ENCODE measurements around the gene CD70. TPM values are rescaled to one million over a fixed set of nuclear protein-coding genes. Genes with fewer than 3 reads are reported as not detected.

Gene CD70
- total RNA-seq, 4 donors from 2014 or later, result not detected

GRCh38 chr19:6577476-6578125 is 13.3 kb downstream of the CD70 start:
- ATAC-seq (no peak), DNase-seq (no peak)
- intact Hi-C loops (cut with DNase I; ENCODE audit: low total_unique reads), result no loop called here

GRCh38 chr19:6576869-6577475 is 14.0 kb downstream of the CD70 start:
- H3K36me3 ChIP-seq, result no peaks in the 10 kb centered on the region
- H3K4me1 ChIP-seq, result no peaks in the 10 kb centered on the region
- no peak for TF ChIP-seq POLR2A (IDR thresholded peaks at IDR 0.05)
- TF ChIP-seq CTCF (IDR thresholded peaks at IDR 0.05 in 4 of 5, conservative IDR thresholded peaks at IDR 0.05 in 1 of 5), result no peak
- H3K9me3 ChIP-seq, result no peaks in the 10 kb centered on the region
- H3K4me3 ChIP-seq, result no peak overlapping the region
- no peak for DNase-seq
- intact Hi-C loops (cut with DNase I; ENCODE audit: low total_unique reads) (no loop called here), in situ Hi-C loops (cut with MboI; ENCODE audit: low sequenced_read_pairs in 4 of 4) (no loop called here)
- ATAC-seq, result no peak
- peaks cover 2 to 6% (median 2%) of the 10 kb centered on the region in 3 donors for H3K27me3 ChIP-seq
- H3K27ac ChIP-seq, result no peak overlapping the region

More at GRCh38 chr19:6577476-6578125, 13.3 kb downstream of the CD70 start:
- Histone ChIP-seq H3K4me3 (no peak overlapping the region), H3K4me1 (no peaks in the 10 kb centered on the region), H3K27ac (no peak overlapping the region), H3K9me3 (no peaks in the 10 kb centered on the region), H3K36me3 (no peaks in the 10 kb centered on the region), H3K27me3 (peaks cover 0 to 2% (median 2%) of the 10 kb centered on the region in 3 donors)
- in situ Hi-C loops (cut with MboI; ENCODE audit: low sequenced_read_pairs in 4 of 4), result no loop called here
- no peak for TF ChIP-seq POLR2A (IDR thresholded peaks at IDR 0.05)
- no peak for TF ChIP-seq CTCF (IDR thresholded peaks at IDR 0.05 in 4 of 5, conservative IDR thresholded peaks at IDR 0.05 in 1 of 5)

DNA sequence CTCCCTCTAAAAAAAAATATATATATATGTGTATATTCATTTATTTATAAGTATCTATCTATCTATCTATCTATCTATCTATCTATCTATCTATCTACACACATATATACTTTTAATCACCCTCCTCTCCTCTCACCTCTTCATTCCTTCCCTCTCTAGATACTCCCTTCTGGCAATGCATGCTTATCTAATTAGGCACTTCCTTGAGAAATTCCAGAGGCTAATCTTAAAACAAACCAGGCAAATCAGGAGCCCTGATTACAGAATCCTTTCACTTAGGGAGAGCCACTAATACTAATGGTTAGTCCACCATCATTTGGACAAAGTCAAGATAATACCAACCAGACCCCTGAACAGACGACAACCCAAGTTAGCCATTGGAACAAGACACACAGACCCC is 17.6 kb downstream of the CD70 start:
- no peaks in the 10 kb centered on the region for H3K9me3 ChIP-seq
- H3K36me3 ChIP-seq, result no peaks in the 10 kb centered on the region
- no peak overlapping the region for H3K27ac ChIP-seq
- DNase-seq (no peak), ATAC-seq (no peak)
- TF ChIP-seq POLR2A (IDR thresholded peaks at IDR 0.05) (no peak), CTCF (IDR thresholded peaks at IDR 0.05 in 4 of 5, conservative IDR thresholded peaks at IDR 0.05 in 1 of 5) (no peak)
- intact Hi-C loops (cut with DNase I; ENCODE audit: low total_unique reads), result no loop called here
- H3K27me3 ChIP-seq, result peaks cover 6 to 11% (median 8%) of the 10 kb centered on the region in 3 donors
- no peaks in the 10 kb centered on the region for H3K4me1 ChIP-seq
- H3K4me3 ChIP-seq, result no peak overlapping the region
- in situ Hi-C loops (cut with MboI; ENCODE audit: low sequenced_read_pairs in 4 of 4), result no loop called here

DNA sequence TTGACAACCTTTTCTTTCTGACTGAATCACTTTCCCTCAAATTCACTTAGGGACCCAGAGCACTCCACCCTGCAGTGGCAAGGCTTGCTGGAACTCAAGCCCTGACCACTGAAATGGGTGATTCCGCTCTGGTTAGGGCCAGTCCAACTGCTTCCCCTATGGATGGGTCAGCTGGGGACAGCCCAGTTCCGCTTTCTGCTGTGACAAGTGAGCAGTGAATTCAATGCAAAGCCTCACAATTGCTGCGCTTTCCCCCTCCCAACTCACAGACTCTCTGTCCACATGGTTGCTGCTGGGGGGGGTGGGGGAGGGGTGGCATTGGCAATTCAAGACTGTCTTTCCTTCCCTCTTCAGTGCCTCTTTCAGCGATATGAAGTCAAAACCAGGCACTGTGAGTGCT is 18.7 kb downstream of the CD70 start:
- in situ Hi-C loops (cut with MboI; ENCODE audit: low sequenced_read_pairs in 4 of 4), result no loop called here
- ATAC-seq, result no peak
- no peaks in the 10 kb centered on the region for H3K9me3 ChIP-seq

More for the DNA sequence above, 18.7 kb downstream of the CD70 start:
- intact Hi-C loops (cut with DNase I; ENCODE audit: low total_unique reads), result no loop called here
- peak; percentile 16 to 49 for DNase-seq
- H3K4me1 ChIP-seq, result no peaks in the 10 kb centered on the region
- H3K4me3 ChIP-seq, result no peak overlapping the region
- TF ChIP-seq CTCF (IDR thresholded peaks at IDR 0.05 in 4 of 5, conservative IDR thresholded peaks at IDR 0.05 in 1 of 5), result no peak
- no peak for TF ChIP-seq POLR2A (IDR thresholded peaks at IDR 0.05)
- no peak overlapping the region for H3K27ac ChIP-seq
- H3K27me3 ChIP-seq, result peaks cover 6 to 11% (median 8%) of the 10 kb centered on the region in 3 donors
- H3K36me3 ChIP-seq, result no peaks in the 10 kb centered on the region

All from gastrocnemius medialis (tissue), 4 donors.